Activated naive CD4-positive, alpha-beta T cell treated with anti-CD3 and anti-CD28 coated beads for 36 hours (primary cell): Measurements from ENCODE around the gene ABAT. TPM values are rescaled to one million over a fixed set of nuclear protein-coding genes. Genes with fewer than 3 reads are reported as not detected.

Experiments
- CTCF ChIA-PET: fragments of 350-600 bp; sonication (Branson Sonifier 250); formaldehyde crosslinking; loops from one replicate; lab custom pipeline; 2021; ENCODE audit warnings: antibody characterized with exemption; lab: Charles Lee
- DNase-seq: peaks from one replicate; pipeline ENCODE4 v3.0.0-alpha.2; 2020
- H3K27ac Mint-ChIP-seq: one replicate; pipeline ENCODE4 v1.8.0; 2021; ENCODE audit warnings: mild to moderate bottlenecking, mixed read lengths
- H3K27me3 Mint-ChIP-seq: one replicate; pipeline ENCODE4 v1.8.0; 2021; ENCODE audit warnings: low read depth, mixed read lengths
- H3K36me3 Mint-ChIP-seq: one replicate; pipeline ENCODE4 v1.8.0; 2021; ENCODE audit warnings: low read depth, mixed read lengths
- H3K4me1 Mint-ChIP-seq: one replicate; pipeline ENCODE4 v1.8.0; 2021; ENCODE audit warnings: low read depth, mixed read lengths
- H3K4me3 Mint-ChIP-seq: one replicate; pipeline ENCODE4 v1.8.0; 2021; ENCODE audit warnings: mild to moderate bottlenecking, moderate library complexity, mixed read lengths
- H3K9me3 Mint-ChIP-seq: one replicate; pipeline ENCODE4 v1.8.0; 2021; ENCODE audit warnings: mixed read lengths
- intact Hi-C: fragments of 100-400 bp; cut with micrococcal nuclease; formaldehyde crosslinking; loops from one replicate; pipeline ENCODE4 v1.15.1; 2023
- total RNA-seq, 2 experiments: library from RNA; stranded (reverse); gene quantifications; one replicate each; pipeline ENCODE4 v1.2.3, GENCODE V29; 2021

ABAT gene
- total RNA-seq, 2 experiments from 2014 or later: 2.7 to 3.1 TPM

GRCh38 chr16:8807189-8807588 is 132.8 kb downstream of the ABAT start:
- H3K4me1 Mint-ChIP-seq: no peaks in the 10 kb centered on the region
- H3K27ac Mint-ChIP-seq: no peak overlapping the region
- no peak overlapping the region for H3K4me3 Mint-ChIP-seq
- intact Hi-C loops: no loop called here
- CTCF ChIA-PET: no interaction called here
- no peaks in the 10 kb centered on the region for H3K27me3 Mint-ChIP-seq
- no peaks in the 10 kb centered on the region for H3K9me3 Mint-ChIP-seq
- peaks cover 46% of the 10 kb centered on the region for H3K36me3 Mint-ChIP-seq
- no peak for DNase-seq

DNA sequence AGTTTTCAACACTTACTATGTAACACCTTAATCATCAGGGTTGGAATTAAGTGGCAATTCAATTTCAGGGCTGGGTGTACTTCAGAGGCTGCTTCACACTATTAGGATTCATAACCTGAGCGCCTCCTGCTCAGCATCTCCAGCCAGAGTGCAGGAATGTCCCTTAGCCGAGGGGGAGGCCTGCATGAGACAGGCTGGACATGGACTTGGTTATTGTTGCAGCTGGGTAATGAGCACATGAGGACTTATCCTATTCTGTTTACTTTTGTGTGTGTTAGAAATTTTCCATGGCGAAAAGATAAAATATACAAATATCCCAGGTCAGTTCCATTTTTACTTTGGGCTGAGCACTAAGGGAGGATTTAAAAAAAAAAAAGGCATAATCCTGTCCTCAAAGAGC is 133.6 kb downstream of the ABAT start:
- no peaks in the 10 kb centered on the region for H3K9me3 Mint-ChIP-seq
- no peak overlapping the region for H3K27ac Mint-ChIP-seq
- H3K4me3 Mint-ChIP-seq: no peak overlapping the region
- H3K36me3 Mint-ChIP-seq: peaks cover 45% of the 10 kb centered on the region
- no peaks in the 10 kb centered on the region for H3K27me3 Mint-ChIP-seq
- DNase-seq: no peak
- CTCF ChIA-PET: no interaction called here
- no peaks in the 10 kb centered on the region for H3K4me1 Mint-ChIP-seq
- intact Hi-C loops: no loop called here

GRCh38 chr16:8808613-8809353 is 134.4 kb downstream of the ABAT start:
- Mint-ChIP-seq H3K9me3 (no peaks in the 10 kb centered on the region), H3K4me1 (no peaks in the 10 kb centered on the region), H3K36me3 (peaks cover 46% of the 10 kb centered on the region), H3K27ac (no peak overlapping the region), H3K27me3 (no peaks in the 10 kb centered on the region), H3K4me3 (no peak overlapping the region)
- CTCF ChIA-PET: no interaction called here
- intact Hi-C loops: no loop called here
- DNase-seq: no peak

DNA sequence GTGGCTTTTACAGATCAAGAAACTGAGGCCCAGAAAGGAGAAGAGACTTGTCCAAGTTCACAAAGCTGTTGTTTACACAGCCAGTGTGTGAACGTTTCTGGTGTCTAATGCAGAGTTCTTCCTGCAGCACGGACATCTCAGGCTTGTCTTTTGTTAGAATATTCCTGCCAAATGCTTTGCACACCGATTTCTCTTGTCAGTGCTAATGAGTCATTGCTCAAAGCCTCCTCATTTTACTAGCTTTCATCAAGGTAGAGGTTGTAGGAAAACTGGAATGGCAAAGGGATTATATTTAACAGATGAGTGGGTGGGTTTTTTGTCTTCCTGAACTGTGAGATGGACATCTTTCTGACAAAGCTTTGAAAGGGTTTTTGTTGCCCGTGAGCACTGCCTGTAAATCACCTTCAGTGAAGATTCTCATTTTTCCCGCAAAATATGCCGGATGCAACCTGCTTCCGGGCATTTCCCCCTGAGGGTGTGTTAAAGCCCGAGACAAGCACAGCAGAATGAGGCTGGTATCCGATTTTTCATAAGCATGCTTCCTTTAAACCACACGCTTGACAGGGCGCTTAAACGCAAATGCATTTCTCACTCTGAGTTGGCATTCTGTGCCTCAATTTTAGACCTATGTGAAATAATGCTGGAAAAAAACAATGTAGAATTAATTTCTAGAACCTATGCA is 137.9 kb downstream of the ABAT start:
- H3K4me3 Mint-ChIP-seq: no peak overlapping the region
- intact Hi-C loops: no loop called here
- H3K27ac Mint-ChIP-seq: no peak overlapping the region
- no peaks in the 10 kb centered on the region for H3K9me3 Mint-ChIP-seq
- H3K36me3 Mint-ChIP-seq: peaks cover 57% of the 10 kb centered on the region
- CTCF ChIA-PET: no interaction called here
- peaks cover 19% of the 10 kb centered on the region for H3K4me1 Mint-ChIP-seq
- DNase-seq: no peak
- H3K27me3 Mint-ChIP-seq: no peaks in the 10 kb centered on the region

- CTCF ChIA-PET: no interaction called here
- H3K36me3 Mint-ChIP-seq: peaks cover 55% of the 10 kb centered on the region
- no peaks in the 10 kb centered on the region for H3K27me3 Mint-ChIP-seq
- peak overlapping the region; percentile 65 for H3K27ac Mint-ChIP-seq
- no peak overlapping the region for H3K4me3 Mint-ChIP-seq
- intact Hi-C loops: no loop called here
- H3K4me1 Mint-ChIP-seq: peaks cover 19% of the 10 kb centered on the region
- no peaks in the 10 kb centered on the region for H3K9me3 Mint-ChIP-seq
- DNase-seq: no peak
These were observed 139.8 kb downstream of the ABAT start for GRCh38 chr16:8814095-8814806.

DNA sequence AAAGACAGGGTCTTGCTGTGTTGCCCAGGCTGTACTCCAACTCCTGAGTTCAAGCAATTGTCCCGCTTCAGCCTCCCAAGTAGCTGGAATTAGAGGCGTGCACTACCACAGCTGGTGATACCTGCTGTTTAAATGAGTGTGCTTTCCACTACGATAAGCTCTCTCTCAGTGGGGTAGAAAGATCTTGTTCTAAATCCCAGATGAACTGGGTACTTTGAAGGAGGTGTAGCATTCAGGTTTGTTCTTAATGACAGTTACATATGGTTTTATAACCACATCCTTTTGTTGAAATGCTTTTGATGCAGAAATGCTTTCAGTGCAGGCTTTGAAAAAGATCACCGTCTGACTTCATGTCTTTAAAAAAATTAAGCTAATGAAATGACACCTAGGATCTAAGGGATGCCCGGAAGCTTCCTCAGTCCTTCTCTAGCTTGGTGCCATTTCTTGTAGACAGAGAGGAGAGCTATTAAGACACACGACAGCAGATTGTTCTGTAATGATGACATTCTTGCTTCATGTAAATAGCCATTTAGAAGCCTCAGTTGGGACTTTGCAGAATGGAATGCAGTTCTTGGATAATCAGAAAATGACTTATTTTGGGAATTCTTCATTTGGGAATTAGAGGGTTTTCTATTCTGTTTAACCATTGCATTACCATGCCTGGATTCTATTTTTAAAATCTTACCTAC is 142.7 kb downstream of the ABAT start:
- intact Hi-C loops: no loop called here

DNA sequence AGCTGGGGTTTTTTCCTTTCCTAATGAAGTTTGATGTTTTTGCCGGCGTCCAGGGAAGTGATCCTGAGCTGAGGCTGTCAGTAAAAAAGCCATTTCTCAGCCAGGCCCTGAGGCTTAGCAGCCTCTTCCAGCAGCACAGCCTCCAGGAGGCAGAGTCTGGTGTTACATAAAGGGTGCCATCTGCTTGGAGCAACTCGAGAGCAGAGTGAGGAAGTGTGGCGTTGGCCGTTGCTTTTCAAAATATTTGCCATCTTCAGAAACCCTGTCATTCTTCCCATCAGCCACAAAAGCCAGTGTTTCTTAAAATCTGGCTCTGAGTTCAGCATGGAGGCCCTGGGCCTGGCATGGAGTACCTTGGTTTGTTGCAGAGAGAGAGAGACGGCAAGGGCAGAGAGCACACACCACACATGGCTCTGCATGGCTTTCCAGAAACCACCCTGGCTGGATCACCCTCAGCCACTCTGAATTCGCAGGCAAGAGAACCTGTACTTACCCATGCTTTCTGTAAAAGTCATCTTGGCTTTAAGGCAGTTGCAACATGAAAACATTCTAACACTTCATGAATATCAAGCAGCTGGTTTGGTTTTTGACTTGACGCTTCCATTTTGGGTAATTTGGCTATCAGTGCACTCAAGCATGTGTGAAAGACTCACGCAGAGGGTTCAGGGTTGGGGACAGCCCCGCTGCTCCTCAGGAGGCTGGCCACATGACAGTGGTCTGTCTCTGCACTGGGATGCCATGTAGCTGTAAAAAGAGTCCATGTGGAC is 144.3 kb downstream of the ABAT start:
- Mint-ChIP-seq H3K4me1 (peaks cover 19% of the 10 kb centered on the region), H3K4me3 (no peak overlapping the region), H3K27me3 (no peaks in the 10 kb centered on the region), H3K27ac (no peak overlapping the region), H3K36me3 (peaks cover 48% of the 10 kb centered on the region), H3K9me3 (no peaks in the 10 kb centered on the region)
- no peak for DNase-seq
- intact Hi-C loops: no loop called here
- CTCF ChIA-PET: no interaction called here

More for the DNA sequence above, 142.7 kb downstream of the ABAT start:
- no peak overlapping the region for H3K27ac Mint-ChIP-seq
- CTCF ChIA-PET: interaction anchor here (1.6 kb wide), 1 partner anchor 63 kb away, joined by 6 read pairs; no protein-coding TSS in a partner anchor
- H3K36me3 Mint-ChIP-seq: peaks cover 53% of the 10 kb centered on the region
- H3K9me3 Mint-ChIP-seq: no peaks in the 10 kb centered on the region
- peaks cover 19% of the 10 kb centered on the region for H3K4me1 Mint-ChIP-seq
- DNase-seq: no peak
- no peak overlapping the region for H3K4me3 Mint-ChIP-seq
- no peaks in the 10 kb centered on the region for H3K27me3 Mint-ChIP-seq

DNA sequence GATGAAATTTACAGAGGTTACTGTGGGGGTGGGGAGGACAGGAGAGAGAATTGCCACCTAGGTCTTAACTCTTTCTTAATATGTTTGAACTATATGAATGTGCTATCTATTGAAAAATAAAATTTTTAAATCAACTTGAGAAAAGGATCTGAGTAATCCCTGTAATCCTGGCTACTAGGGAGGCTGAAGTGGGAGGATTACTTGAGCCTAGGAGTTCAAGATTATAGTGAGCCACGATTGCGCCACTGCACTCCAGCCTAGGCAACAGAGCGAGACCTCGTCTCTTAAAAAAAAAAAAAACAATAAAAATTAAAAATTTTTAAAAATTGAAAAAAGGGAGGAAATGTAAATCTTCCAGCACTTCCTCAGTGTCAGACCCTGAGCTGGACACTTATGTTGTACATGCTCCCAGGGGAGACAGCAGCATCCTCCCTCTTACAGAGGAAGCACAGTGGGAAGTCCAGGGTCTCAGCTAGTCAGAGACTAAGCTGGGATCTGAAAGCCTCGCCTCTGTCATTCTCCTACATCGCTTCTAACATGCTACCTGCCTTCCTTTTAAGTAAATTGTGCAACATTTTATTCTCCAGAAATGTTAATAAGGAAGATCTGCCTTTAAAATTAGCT is 145.1 kb downstream of the ABAT start:
- no peak for DNase-seq
- H3K4me3 Mint-ChIP-seq: no peak overlapping the region
- intact Hi-C loops: no loop called here
- H3K36me3 Mint-ChIP-seq: peaks cover 51% of the 10 kb centered on the region
- no peaks in the 10 kb centered on the region for H3K27me3 Mint-ChIP-seq
- CTCF ChIA-PET: no interaction called here
- peaks cover 15% of the 10 kb centered on the region for H3K4me1 Mint-ChIP-seq
- no peaks in the 10 kb centered on the region for H3K9me3 Mint-ChIP-seq
- no peak overlapping the region for H3K27ac Mint-ChIP-seq

DNA sequence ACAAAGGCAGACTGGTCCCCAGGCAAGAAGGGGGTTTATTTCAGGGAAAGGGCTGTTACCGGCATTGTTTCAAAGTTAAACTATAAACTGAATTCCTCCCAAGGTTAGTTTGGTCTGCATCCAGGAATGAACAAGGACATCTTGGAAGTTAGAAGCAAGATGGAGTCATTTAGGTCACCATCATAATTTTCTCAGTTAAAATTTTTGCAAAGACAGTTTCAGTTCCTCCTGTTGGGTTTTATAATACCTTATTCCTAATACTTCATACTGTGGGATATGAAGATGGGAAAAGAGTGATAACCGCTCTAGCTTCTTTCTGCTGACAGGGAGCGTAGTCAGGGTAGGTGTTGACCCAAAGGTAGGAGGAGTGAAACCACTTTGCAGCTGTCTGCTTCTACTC is 148.0 kb downstream of the ABAT start:
- H3K9me3 Mint-ChIP-seq: no peaks in the 10 kb centered on the region
- no peak overlapping the region for H3K27ac Mint-ChIP-seq

DNA sequence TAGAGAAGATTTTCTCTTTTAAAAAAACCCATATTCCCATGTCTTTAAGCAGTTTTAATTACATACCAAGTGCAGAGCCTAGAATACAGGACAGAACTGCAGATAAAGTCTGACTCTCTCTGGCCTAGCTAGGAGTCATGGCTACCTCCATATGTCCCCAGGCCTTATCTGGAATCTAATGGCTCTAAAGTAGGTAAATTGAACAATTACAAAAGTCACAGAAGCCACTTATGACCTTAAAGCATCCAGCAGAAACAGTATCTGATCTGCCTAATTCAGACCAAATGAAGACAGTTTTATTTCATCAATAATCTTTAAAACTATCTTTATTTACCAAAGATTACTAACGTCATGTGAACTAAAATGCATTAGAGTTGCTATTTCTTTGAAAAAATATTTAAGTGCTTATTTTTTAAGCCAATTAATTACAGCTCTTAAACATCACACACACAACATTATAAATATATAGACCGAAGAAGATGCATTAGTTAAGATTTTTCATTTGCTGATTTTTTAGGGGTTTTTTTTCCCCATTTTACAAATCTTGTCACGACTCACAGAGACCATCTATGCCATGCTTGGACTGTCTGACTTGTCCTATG is 152.0 kb downstream of the ABAT start:
- H3K36me3 Mint-ChIP-seq: peaks cover 41% of the 10 kb centered on the region

More for the DNA sequence above, 148.0 kb downstream of the ABAT start:
- Mint-ChIP-seq H3K4me1 (peaks cover 3% of the 10 kb centered on the region), H3K36me3 (peaks cover 34% of the 10 kb centered on the region), H3K4me3 (no peak overlapping the region), H3K27me3 (no peaks in the 10 kb centered on the region)
- intact Hi-C loops: no loop called here
- no peak for DNase-seq
- CTCF ChIA-PET: no interaction called here

GRCh38 chr16:8828541-8829165 is 154.2 kb downstream of the ABAT start:
- H3K27ac Mint-ChIP-seq: no peak overlapping the region
- no peak overlapping the region for H3K4me3 Mint-ChIP-seq
- CTCF ChIA-PET: interaction anchor here (1.3 kb wide), 1 partner anchor 51 kb away, joined by 5 read pairs; no protein-coding TSS in a partner anchor
- peaks cover 17% of the 10 kb centered on the region for H3K4me1 Mint-ChIP-seq
- DNase-seq: no peak
- no peaks in the 10 kb centered on the region for H3K9me3 Mint-ChIP-seq
- peaks cover 38% of the 10 kb centered on the region for H3K36me3 Mint-ChIP-seq
- H3K27me3 Mint-ChIP-seq: no peaks in the 10 kb centered on the region
- intact Hi-C loops: no loop called here

More for the DNA sequence above, 152.0 kb downstream of the ABAT start:
- no peak for DNase-seq
- H3K27ac Mint-ChIP-seq: no peak overlapping the region
- intact Hi-C loops: no loop called here
- CTCF ChIA-PET: interaction anchor here (0.5 kb wide), 1 partner anchor 85 kb away, joined by 3 read pairs; no protein-coding TSS in a partner anchor
- no peaks in the 10 kb centered on the region for H3K27me3 Mint-ChIP-seq
- no peaks in the 10 kb centered on the region for H3K9me3 Mint-ChIP-seq
- H3K4me3 Mint-ChIP-seq: no peak overlapping the region
- peaks cover 6% of the 10 kb centered on the region for H3K4me1 Mint-ChIP-seq
